Right atrium auricular region (tissue), 2 donors: ENCODE data around the gene CLIC2. TPM values are rescaled to one million over a fixed set of nuclear protein-coding genes. Genes with fewer than 3 reads are reported as not detected.

Source experiments
- DNase-seq: peaks from one replicate; pipeline ENCODE4 v3.0.0-alpha.2; 2019; ENCODE audit warnings: low spot score
- H3K27ac ChIP-seq, 2 donors: fragments of 200-600 bp; sonication (generic); 1 replicate in 1 of 2; 2 replicates in 1 of 2; pipeline ENCODE4 v1.5.1; 2016 to 2019
- H3K27me3 ChIP-seq, 2 donors: fragments of 200-600 bp; sonication (generic); one replicate each; pipeline versions ENCODE4 v1.5.1 to v1.6.0; 2017 to 2019
- H3K36me3 ChIP-seq: fragments of 200-600 bp; sonication (generic); one replicate; pipeline ENCODE4 v1.5.1; 2016
- H3K4me1 ChIP-seq, 2 donors: fragments of 200-600 bp; sonication (generic); one replicate each; pipeline versions ENCODE4 v1.5.1 to v1.6.0; 2017 to 2019
- H3K4me3 ChIP-seq, 2 donors: fragments of 200-600 bp; sonication (generic); 1 replicate in 1 of 2; 2 replicates in 1 of 2; pipeline ENCODE4 v1.5.1; 2017 to 2019; ENCODE audit warnings: mild to moderate bottlenecking in 1 of 2, moderate library complexity in 1 of 2
- H3K9me3 ChIP-seq, 2 donors: fragments of 200-600 bp; sonication (generic); one replicate each; pipeline ENCODE4 v1.5.1; 2019
- total RNA-seq, 2 donors: library from RNA; depleted of rRNA; stranded (reverse); fragments of >200 nt; gene quantifications; one replicate each; pipeline ENCODE4 v1.1.0, GENCODE V29; 2016
- TF ChIP-seq, protein P1 (sequence below), 2 donors: fragments of 200-600 bp; sonication (generic); IDR thresholded peaks; one replicate each; pipeline ENCODE4 v1.5.1; 2019; ENCODE audit warnings: antibody characterized with exemption in 2 of 2

The CLIC2 gene
- total RNA-seq, 2 donors from 2014 or later = 12.5 to 13.0 TPM

DNA sequence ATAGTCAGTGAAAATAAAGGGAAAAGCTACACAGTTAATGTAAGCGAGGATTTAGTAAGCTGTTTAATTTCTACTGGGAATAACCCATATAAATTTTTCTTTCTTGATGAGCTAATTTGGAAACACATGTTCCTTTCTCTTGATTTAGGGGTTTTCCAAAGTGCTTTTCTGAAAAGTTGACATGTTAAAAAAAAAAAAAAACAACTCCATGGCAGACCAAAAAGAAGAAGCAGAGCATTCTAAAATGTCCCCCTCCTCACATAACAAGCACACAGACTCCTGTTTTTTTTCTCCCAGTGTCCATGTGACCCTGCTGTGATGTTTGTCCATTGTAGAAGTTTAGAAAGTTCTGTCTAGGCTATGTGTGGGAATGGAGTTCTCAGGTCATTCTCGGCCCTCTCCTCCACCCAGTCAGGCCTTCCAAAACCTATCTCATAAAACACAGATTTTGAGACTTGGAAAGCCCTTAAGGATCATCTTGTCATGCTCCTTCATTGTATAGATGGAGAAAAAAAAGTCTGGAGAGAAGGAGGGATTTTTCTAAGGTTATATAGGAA lies 792 bp downstream of the CLIC2 start:
- TF ChIP-seq, protein P1, sequence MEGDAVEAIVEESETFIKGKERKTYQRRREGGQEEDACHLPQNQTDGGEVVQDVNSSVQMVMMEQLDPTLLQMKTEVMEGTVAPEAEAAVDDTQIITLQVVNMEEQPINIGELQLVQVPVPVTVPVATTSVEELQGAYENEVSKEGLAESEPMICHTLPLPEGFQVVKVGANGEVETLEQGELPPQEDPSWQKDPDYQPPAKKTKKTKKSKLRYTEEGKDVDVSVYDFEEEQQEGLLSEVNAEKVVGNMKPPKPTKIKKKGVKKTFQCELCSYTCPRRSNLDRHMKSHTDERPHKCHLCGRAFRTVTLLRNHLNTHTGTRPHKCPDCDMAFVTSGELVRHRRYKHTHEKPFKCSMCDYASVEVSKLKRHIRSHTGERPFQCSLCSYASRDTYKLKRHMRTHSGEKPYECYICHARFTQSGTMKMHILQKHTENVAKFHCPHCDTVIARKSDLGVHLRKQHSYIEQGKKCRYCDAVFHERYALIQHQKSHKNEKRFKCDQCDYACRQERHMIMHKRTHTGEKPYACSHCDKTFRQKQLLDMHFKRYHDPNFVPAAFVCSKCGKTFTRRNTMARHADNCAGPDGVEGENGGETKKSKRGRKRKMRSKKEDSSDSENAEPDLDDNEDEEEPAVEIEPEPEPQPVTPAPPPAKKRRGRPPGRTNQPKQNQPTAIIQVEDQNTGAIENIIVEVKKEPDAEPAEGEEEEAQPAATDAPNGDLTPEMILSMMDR (IDR thresholded peaks at IDR 0.05) = no peak
- Histone ChIP-seq H3K36me3 (no peaks in the 10 kb centered on the region), H3K9me3 (peaks cover 0 to 4% of the 10 kb centered on the region in 2 donors), H3K4me3 (peak overlapping the region; percentile 34 to 37), H3K27me3 (no peaks in the 10 kb centered on the region), H3K27ac (peak overlapping the region; percentile 55 to 72), H3K4me1 (peaks cover 0 to 7% of the 10 kb centered on the region in 2 donors)
- DNase-seq = no peak

DNA sequence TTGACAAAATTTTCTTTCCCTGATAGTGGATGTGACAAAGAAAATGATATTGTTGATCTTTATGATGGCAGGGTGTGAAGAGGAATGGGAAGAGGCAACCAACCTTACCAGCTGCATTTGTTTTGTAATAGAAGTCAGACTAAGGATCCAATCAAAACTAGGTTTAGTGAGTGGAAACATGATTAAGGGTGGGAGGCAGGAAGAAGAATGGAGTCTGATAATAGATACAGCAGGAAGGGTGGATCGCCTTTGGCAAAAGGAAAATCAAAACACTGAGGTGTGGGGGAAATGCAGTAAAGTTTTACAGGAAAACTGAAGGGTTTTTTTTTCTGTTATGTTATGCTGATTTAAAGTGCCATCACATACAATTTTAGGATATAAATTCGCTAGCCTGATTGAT lies 3.4 kb downstream of the CLIC2 start:
- no peaks in the 10 kb centered on the region for H3K36me3 ChIP-seq
- no peak for DNase-seq
- H3K4me3 ChIP-seq = no peak overlapping the region
- TF ChIP-seq, protein P1 (IDR thresholded peaks at IDR 0.05) = no peak
- no peaks in the 10 kb centered on the region for H3K27me3 ChIP-seq
- H3K9me3 ChIP-seq = peaks cover 0 to 16% of the 10 kb centered on the region in 2 donors
- H3K4me1 ChIP-seq = peaks cover 0 to 7% of the 10 kb centered on the region in 2 donors
- H3K27ac ChIP-seq = no peak overlapping the region

DNA sequence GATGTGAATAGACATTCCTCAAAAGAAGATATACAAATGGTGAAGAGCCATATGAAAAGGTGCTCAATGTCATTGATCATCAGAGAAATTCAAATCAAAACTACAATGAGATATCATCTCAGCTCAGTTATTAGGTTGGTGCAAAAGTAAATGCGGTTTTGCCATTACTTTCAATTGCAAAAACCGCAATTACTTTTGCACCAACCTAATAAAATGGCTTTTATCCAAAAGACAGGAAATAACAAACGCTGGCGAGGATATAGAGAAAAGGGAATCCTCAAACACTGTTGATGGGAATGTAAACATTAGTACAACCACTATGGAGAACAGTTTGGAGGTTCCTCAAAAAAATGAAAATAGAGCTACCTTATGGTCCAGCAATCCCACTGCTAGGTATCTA lies 5.1 kb downstream of the CLIC2 start:
- Histone ChIP-seq H3K4me3 (no peak overlapping the region), H3K9me3 (peaks cover 0 to 16% of the 10 kb centered on the region in 2 donors), H3K4me1 (no peaks in the 10 kb centered on the region), H3K27me3 (no peaks in the 10 kb centered on the region), H3K36me3 (no peaks in the 10 kb centered on the region), H3K27ac (no peak overlapping the region)
- DNase-seq = no peak
- TF ChIP-seq, protein P1 (IDR thresholded peaks at IDR 0.05) = no peak

DNA sequence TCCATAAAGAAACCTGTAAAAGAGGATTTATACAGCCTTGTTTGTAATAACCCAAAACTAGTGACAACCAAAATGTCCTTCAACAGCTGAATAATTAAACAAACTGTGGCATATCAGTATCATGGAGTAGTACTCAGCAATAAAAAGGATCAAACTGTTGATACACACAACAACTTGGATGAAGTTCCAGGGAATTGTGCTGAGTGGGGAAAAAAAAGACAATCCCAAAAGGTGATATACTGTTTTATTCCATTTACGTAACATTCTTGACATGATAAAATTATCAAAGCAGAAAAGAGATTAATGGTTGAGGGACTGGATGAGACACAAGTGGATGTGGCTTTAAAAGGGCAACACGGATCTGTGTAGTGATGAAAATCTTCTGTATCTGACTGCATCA lies 7.8 kb downstream of the CLIC2 start:
- DNase-seq = no peak
- TF ChIP-seq, protein P1 (IDR thresholded peaks at IDR 0.05) = no peak
- Histone ChIP-seq H3K4me1 (no peaks in the 10 kb centered on the region), H3K4me3 (no peak overlapping the region), H3K27ac (no peak overlapping the region), H3K27me3 (no peaks in the 10 kb centered on the region), H3K36me3 (no peaks in the 10 kb centered on the region), H3K9me3 (peaks cover 0 to 16% of the 10 kb centered on the region in 2 donors)

DNA sequence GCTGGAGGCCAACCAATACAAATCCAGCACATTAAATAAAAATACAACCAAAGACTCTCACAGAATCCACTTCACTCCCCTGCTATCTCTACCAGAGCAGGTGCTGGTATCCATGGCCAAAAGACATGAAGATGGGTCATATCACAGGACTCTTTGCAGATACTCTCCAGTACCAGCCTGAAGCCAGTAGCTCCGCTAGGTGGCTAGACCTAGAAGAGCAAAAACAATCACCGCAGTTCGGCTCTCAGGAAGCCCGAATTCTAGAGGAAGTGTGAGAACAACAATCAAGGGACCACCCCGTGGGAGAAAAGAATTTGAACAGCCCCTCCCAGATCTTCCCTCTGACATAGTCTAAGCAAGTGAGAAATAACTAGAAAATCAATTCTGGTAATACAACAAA lies 20.2 kb downstream of the CLIC2 start:
- DNase-seq = no peak
- H3K36me3 ChIP-seq = no peaks in the 10 kb centered on the region
- no peak overlapping the region for H3K4me3 ChIP-seq
- H3K27ac ChIP-seq = no peak overlapping the region
- peaks cover 0 to 23% of the 10 kb centered on the region in 2 donors for H3K9me3 ChIP-seq
- TF ChIP-seq, protein P1 (IDR thresholded peaks at IDR 0.05) = no peak
- H3K4me1 ChIP-seq = no peaks in the 10 kb centered on the region
- H3K27me3 ChIP-seq = no peaks in the 10 kb centered on the region

DNA sequence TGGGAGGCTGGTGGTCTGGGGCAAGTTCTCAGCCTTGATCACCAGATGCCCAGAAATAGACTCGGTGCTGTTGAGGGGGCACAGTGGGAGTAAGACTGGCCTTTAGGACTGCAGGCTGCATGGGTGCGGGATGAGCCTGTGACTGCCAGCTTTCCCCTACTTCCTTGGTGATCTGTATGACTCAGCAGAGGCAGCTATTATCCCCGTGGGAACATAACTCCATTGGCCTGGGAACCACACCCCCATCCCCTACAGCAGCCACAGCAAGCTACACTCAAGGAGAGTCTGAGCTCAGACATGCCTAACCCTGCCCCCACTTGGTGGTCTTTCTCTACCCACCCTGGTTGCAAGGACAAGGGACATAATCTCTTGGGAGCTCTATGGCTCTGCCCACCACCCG lies 20.6 kb downstream of the CLIC2 start:
- no peak for DNase-seq
- TF ChIP-seq, protein P1 (IDR thresholded peaks at IDR 0.05) = no peak

More for the DNA sequence above, 20.6 kb downstream of the CLIC2 start:
- Histone ChIP-seq H3K4me1 (no peaks in the 10 kb centered on the region), H3K27ac (no peak overlapping the region), H3K27me3 (no peaks in the 10 kb centered on the region), H3K4me3 (no peak overlapping the region), H3K9me3 (peaks cover 0 to 21% of the 10 kb centered on the region in 2 donors), H3K36me3 (no peaks in the 10 kb centered on the region)
